Stomach smooth muscle (tissue), 2 donors: ENCODE data around the gene CLASP1.

Experiments used
- H3K27ac ChIP-seq: one replicate; pipeline ENCODE4 v1.7.0; 2013; ENCODE audit warnings: mild to moderate bottlenecking, low read length, inconsistent platforms
- H3K27me3 ChIP-seq, 2 donors: one replicate each; pipeline ENCODE4 v1.7.0; 2013; ENCODE audit warnings: low read length in 2 of 2; ENCODE audit not compliant: insufficient read depth in 2 of 2, control insufficient read depth in 1 of 2
- H3K36me3 ChIP-seq, 2 donors: one replicate each; pipeline ENCODE4 v1.7.0; 2013; ENCODE audit warnings: low read length in 2 of 2; ENCODE audit not compliant: control insufficient read depth in 2 of 2, insufficient read depth in 2 of 2
- H3K4me1 ChIP-seq: one replicate; pipeline ENCODE4 v1.7.0; 2013; ENCODE audit warnings: low read length; ENCODE audit not compliant: control insufficient read depth, insufficient read depth
- H3K4me3 ChIP-seq, 2 donors: one replicate each; pipeline ENCODE4 v1.7.0; 2013; ENCODE audit warnings: low read length in 2 of 2
- H3K9ac ChIP-seq, 2 donors: one replicate each; pipeline ENCODE4 v1.7.0; 2013; ENCODE audit warnings: low read length in 2 of 2, mild to moderate bottlenecking in 1 of 2
- H3K9me3 ChIP-seq, 2 donors: one replicate each; pipeline ENCODE4 v1.7.0; 2013; ENCODE audit warnings: low read length in 2 of 2; ENCODE audit not compliant: control insufficient read depth in 2 of 2
- donor health status: healthy.
- donor health status: Pancreatic carcinoma.

Gene CLASP1

GRCh38 chr2:121504316-121504715 lies 144.9 kb downstream of the CLASP1 start:
- Histone ChIP-seq H3K9ac (no peak overlapping the region), H3K9me3 (no peaks in the 10 kb centered on the region), H3K4me1 (peaks cover 3% of the 10 kb centered on the region), H3K4me3 (no peak overlapping the region), H3K36me3 (peaks cover 16 to 17% of the 10 kb centered on the region in 2 donors), H3K27ac (no peak overlapping the region), H3K27me3 (no peaks in the 10 kb centered on the region)

- peaks cover 3% of the 10 kb centered on the region for H3K4me1 ChIP-seq
- peaks cover 16 to 17% of the 10 kb centered on the region in 2 donors for H3K36me3 ChIP-seq
These were observed 146.5 kb downstream of the CLASP1 start for GRCh38 chr2:121502781-121503180.

GRCh38 chr2:121502246-121502645 lies 147.0 kb downstream of the CLASP1 start:
- Histone ChIP-seq H3K27me3 (no peaks in the 10 kb centered on the region), H3K36me3 (peaks cover 16 to 17% of the 10 kb centered on the region in 2 donors), H3K27ac (no peak overlapping the region), H3K4me3 (no peak overlapping the region), H3K4me1 (peaks cover 3% of the 10 kb centered on the region), H3K9me3 (no peaks in the 10 kb centered on the region), H3K9ac (no peak overlapping the region)

More at GRCh38 chr2:121502781-121503180, 146.5 kb downstream of the CLASP1 start:
- no peaks in the 10 kb centered on the region for H3K27me3 ChIP-seq
- no peak overlapping the region for H3K9ac ChIP-seq
- H3K9me3 ChIP-seq, result no peaks in the 10 kb centered on the region
- no peak overlapping the region for H3K4me3 ChIP-seq
- H3K27ac ChIP-seq, result no peak overlapping the region

- no peak overlapping the region for H3K27ac ChIP-seq
These were observed 147.7 kb downstream of the CLASP1 start for GRCh38 chr2:121501554-121501953.

GRCh38 chr2:121501031-121501430 lies 148.2 kb downstream of the CLASP1 start:
- Histone ChIP-seq H3K27ac (no peak overlapping the region), H3K27me3 (no peaks in the 10 kb centered on the region)

More at GRCh38 chr2:121501554-121501953, 147.7 kb downstream of the CLASP1 start:
- Histone ChIP-seq H3K4me3 (no peak overlapping the region), H3K4me1 (peaks cover 3% of the 10 kb centered on the region), H3K27me3 (no peaks in the 10 kb centered on the region), H3K9ac (no peak overlapping the region), H3K36me3 (peaks cover 16 to 17% of the 10 kb centered on the region in 2 donors), H3K9me3 (no peaks in the 10 kb centered on the region)

GRCh38 chr2:121498731-121499130 lies 150.5 kb downstream of the CLASP1 start:
- no peaks in the 10 kb centered on the region for H3K9me3 ChIP-seq
- no peak overlapping the region for H3K4me3 ChIP-seq
- H3K27me3 ChIP-seq, result no peaks in the 10 kb centered on the region
- no peak overlapping the region for H3K27ac ChIP-seq
- H3K4me1 ChIP-seq, result no peaks in the 10 kb centered on the region
- H3K36me3 ChIP-seq, result peaks cover 16 to 17% of the 10 kb centered on the region in 2 donors
- H3K9ac ChIP-seq, result no peak overlapping the region

More at GRCh38 chr2:121501031-121501430, 148.2 kb downstream of the CLASP1 start:
- H3K36me3 ChIP-seq, result peaks cover 16 to 17% of the 10 kb centered on the region in 2 donors
- H3K9me3 ChIP-seq, result no peaks in the 10 kb centered on the region
- H3K9ac ChIP-seq, result no peak overlapping the region
- peaks cover 3% of the 10 kb centered on the region for H3K4me1 ChIP-seq
- H3K4me3 ChIP-seq, result no peak overlapping the region

- Histone ChIP-seq H3K36me3 (no peaks in the 10 kb centered on the region), H3K9ac (no peak overlapping the region), H3K4me3 (no peak overlapping the region), H3K27ac (no peak overlapping the region), H3K27me3 (no peaks in the 10 kb centered on the region), H3K9me3 (no peaks in the 10 kb centered on the region), H3K4me1 (no peaks in the 10 kb centered on the region)
These were observed 156.9 kb downstream of the CLASP1 start for GRCh38 chr2:121492409-121492808.

DNA sequence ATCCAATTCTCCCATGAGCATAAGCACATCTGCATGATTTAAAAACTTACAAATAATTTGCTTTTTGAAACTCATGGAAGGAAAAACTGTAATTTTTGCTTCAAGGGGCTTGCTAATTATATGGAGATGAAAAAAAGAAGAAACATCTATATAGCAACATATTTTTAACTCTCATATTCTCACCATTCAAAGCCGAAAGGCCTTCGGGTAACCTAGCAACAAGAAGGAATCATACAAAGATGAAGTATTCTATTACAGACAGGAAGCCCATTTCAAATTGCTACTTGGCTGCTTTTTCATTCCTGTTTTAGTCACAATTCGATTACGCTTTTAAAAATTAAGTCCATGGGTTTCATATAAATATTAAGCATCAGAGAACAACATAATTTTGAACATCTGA lies 157.7 kb downstream of the CLASP1 start:
- H3K4me1 ChIP-seq, result no peaks in the 10 kb centered on the region
- H3K27me3 ChIP-seq, result no peaks in the 10 kb centered on the region
- H3K9me3 ChIP-seq, result no peaks in the 10 kb centered on the region
- H3K4me3 ChIP-seq, result no peak overlapping the region
- no peak overlapping the region for H3K27ac ChIP-seq
- no peaks in the 10 kb centered on the region for H3K36me3 ChIP-seq
- no peak overlapping the region for H3K9ac ChIP-seq

- Histone ChIP-seq H3K9ac (no peak overlapping the region), H3K36me3 (no peaks in the 10 kb centered on the region), H3K4me1 (no peaks in the 10 kb centered on the region), H3K4me3 (no peak overlapping the region), H3K27ac (no peak overlapping the region), H3K9me3 (no peaks in the 10 kb centered on the region), H3K27me3 (no peaks in the 10 kb centered on the region)
These were observed 158.6 kb downstream of the CLASP1 start for GRCh38 chr2:121490584-121491133.

- no peaks in the 10 kb centered on the region for H3K36me3 ChIP-seq
- H3K27ac ChIP-seq, result no peak overlapping the region
- H3K9me3 ChIP-seq, result no peaks in the 10 kb centered on the region
- H3K9ac ChIP-seq, result no peak overlapping the region
- no peaks in the 10 kb centered on the region for H3K27me3 ChIP-seq
- H3K4me3 ChIP-seq, result no peak overlapping the region
- H3K4me1 ChIP-seq, result no peaks in the 10 kb centered on the region
These were observed 159.2 kb downstream of the CLASP1 start for GRCh38 chr2:121489911-121490583.

GRCh38 chr2:121489284-121489683 lies 160.0 kb downstream of the CLASP1 start:
- Histone ChIP-seq H3K9me3 (no peaks in the 10 kb centered on the region), H3K9ac (no peak overlapping the region), H3K36me3 (no peaks in the 10 kb centered on the region), H3K27me3 (no peaks in the 10 kb centered on the region), H3K4me3 (no peak overlapping the region), H3K4me1 (no peaks in the 10 kb centered on the region), H3K27ac (no peak overlapping the region)
